Measurements from ENCODE around the gene LDB2. TPM values are rescaled to one million over a fixed set of nuclear protein-coding genes. Genes with fewer than 3 reads are reported as not detected.
"Not testable (repeated sequence)": the region's sequence is repeated elsewhere in the genome, so short reads cannot be mapped to it uniquely, and the experiment has no call there.

LDB2 gene
- total RNA-seq, 6 experiments from 2014 or later, result 24.2 to 40.4 (median 31.7) TPM

- Mint-ChIP-seq H3K9me3 (no peaks in the 10 kb centered on the region), H3K27ac (no peak overlapping the region), H3K4me1 (ENCODE audit: low read depth) (peaks cover 15% of the 10 kb centered on the region), H3K27me3 (ENCODE audit: insufficient read depth) (peaks cover 5% of the 10 kb centered on the region; the same call in 1 of the 2 replicates), H3K4me3 (no peak overlapping the region), H3K36me3 (ENCODE audit: low read depth) (peaks cover 7% of the 10 kb centered on the region)
- no peak for DNase-seq
- TF ChIP-seq, protein P1, sequence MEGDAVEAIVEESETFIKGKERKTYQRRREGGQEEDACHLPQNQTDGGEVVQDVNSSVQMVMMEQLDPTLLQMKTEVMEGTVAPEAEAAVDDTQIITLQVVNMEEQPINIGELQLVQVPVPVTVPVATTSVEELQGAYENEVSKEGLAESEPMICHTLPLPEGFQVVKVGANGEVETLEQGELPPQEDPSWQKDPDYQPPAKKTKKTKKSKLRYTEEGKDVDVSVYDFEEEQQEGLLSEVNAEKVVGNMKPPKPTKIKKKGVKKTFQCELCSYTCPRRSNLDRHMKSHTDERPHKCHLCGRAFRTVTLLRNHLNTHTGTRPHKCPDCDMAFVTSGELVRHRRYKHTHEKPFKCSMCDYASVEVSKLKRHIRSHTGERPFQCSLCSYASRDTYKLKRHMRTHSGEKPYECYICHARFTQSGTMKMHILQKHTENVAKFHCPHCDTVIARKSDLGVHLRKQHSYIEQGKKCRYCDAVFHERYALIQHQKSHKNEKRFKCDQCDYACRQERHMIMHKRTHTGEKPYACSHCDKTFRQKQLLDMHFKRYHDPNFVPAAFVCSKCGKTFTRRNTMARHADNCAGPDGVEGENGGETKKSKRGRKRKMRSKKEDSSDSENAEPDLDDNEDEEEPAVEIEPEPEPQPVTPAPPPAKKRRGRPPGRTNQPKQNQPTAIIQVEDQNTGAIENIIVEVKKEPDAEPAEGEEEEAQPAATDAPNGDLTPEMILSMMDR (IDR thresholded peaks at IDR 0.05), result no peak
Observed at GRCh38 chr4:16524911-16525554, 373.4 kb downstream of the LDB2 start.

GRCh38 chr4:16524406-16524805 is 374.0 kb downstream of the LDB2 start:
- H3K4me1 Mint-ChIP-seq (ENCODE audit: low read depth), result peaks cover 14% of the 10 kb centered on the region
- no peak overlapping the region for H3K4me3 Mint-ChIP-seq
- peaks cover 3% of the 10 kb centered on the region for H3K36me3 Mint-ChIP-seq (ENCODE audit: low read depth)
- no peaks in the 10 kb centered on the region for H3K9me3 Mint-ChIP-seq
- H3K27ac Mint-ChIP-seq, result no peak overlapping the region
- no peak for DNase-seq
- H3K27me3 Mint-ChIP-seq (ENCODE audit: insufficient read depth), result peaks cover 5% of the 10 kb centered on the region; the same call in 1 of the 2 replicates
- TF ChIP-seq, protein P1 (IDR thresholded peaks at IDR 0.05), result no peak

DNA sequence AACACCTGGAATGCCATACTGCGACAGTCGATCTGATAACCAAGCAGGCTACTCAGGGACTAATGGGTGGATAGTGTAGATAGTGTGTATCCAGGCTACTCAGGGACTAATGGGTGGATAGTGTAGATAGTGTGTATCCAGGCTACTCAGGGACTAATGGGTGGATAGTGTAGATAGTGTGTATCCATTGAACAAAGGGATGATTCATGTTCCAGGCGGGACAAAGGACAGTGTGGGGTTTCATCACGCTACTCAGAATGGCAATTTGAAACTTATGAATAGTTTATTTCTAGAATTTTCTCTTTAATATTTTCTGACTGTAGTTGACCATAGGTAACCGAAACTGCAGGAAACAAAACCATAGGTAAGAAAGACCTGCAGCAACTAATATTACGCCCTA is 374.9 kb downstream of the LDB2 start:
- H3K9me3 Mint-ChIP-seq; H3K27ac Mint-ChIP-seq; H3K4me3 Mint-ChIP-seq; H3K27me3 Mint-ChIP-seq (ENCODE audit: insufficient read depth); H3K36me3 Mint-ChIP-seq (ENCODE audit: low read depth); DNase-seq: not testable (repeated sequence)
- H3K4me1 Mint-ChIP-seq (ENCODE audit: low read depth), result peaks cover 14% of the 10 kb centered on the region

GRCh38 chr4:16521156-16521915 is 377.1 kb downstream of the LDB2 start:
- H3K36me3 Mint-ChIP-seq (ENCODE audit: low read depth), result no peaks in the 10 kb centered on the region
- H3K4me1 Mint-ChIP-seq (ENCODE audit: low read depth), result peaks cover 29% of the 10 kb centered on the region

DNA sequence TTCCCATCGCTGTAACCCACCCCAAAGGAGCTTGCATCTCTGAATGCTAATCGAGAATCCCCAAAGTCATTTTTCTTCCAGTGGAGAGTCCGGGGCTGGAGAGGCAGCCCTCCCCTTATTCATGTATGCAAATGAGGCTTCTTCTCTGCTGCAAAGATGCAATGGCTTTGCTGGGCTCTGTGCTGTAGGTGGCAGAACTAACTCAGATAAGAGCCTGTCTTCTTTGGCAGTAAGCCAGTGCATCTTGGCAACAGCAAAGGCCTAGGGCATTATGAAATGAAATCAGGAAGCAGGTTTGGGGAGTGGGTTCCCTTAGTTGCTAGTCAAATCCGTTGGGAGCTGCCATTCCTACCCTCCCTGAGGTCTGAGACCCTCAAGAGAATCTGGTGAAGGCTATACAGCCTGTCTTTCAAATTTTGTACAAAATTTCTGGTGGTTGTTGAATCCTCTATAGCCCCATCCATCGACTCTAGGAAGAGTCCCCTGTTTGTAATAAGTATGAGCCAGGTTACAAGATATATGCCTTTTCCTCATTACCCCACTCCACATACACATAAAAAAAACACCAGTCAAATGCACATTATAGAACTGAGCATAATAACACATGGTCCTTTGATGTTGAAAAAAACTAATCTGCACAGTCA is 381.5 kb downstream of the LDB2 start:
- Mint-ChIP-seq H3K36me3 (ENCODE audit: low read depth) (no peaks in the 10 kb centered on the region), H3K27me3 (ENCODE audit: insufficient read depth) (no peaks in the 10 kb centered on the region; the same call in 1 of the 2 replicates), H3K4me3 (no peak overlapping the region), H3K27ac (no peak overlapping the region), H3K9me3 (no peaks in the 10 kb centered on the region), H3K4me1 (ENCODE audit: low read depth) (peaks cover 29% of the 10 kb centered on the region)
- peak; percentile 80 for DNase-seq
- TF ChIP-seq, protein P1 (IDR thresholded peaks at IDR 0.05), result peak; percentile 76

More at GRCh38 chr4:16521156-16521915, 377.1 kb downstream of the LDB2 start:
- TF ChIP-seq, protein P1 (IDR thresholded peaks at IDR 0.05), result no peak
- peaks cover 2% of the 10 kb centered on the region; the same call in 1 of the 2 replicates for H3K27me3 Mint-ChIP-seq (ENCODE audit: insufficient read depth)
- no peak overlapping the region for H3K4me3 Mint-ChIP-seq
- no peaks in the 10 kb centered on the region for H3K9me3 Mint-ChIP-seq
- DNase-seq, result no peak
- H3K27ac Mint-ChIP-seq, result no peak overlapping the region
